GM19023 (cell line): ENCODE results near the gene ZNF503.

Experiments
- ATAC-seq: cut with Tn5 transposase; IDR thresholded peaks from one replicate; pipeline ENCODE4 v1.9.1; 2021; ENCODE audit warnings: mild to moderate bottlenecking, moderate library complexity; ENCODE audit not compliant: unreplicated experiment

The ZNF503 gene

GRCh38 chr10:75407713-75408508, 6.3 kb upstream of the ZNF503 start:
- no peak for ATAC-seq

DNA sequence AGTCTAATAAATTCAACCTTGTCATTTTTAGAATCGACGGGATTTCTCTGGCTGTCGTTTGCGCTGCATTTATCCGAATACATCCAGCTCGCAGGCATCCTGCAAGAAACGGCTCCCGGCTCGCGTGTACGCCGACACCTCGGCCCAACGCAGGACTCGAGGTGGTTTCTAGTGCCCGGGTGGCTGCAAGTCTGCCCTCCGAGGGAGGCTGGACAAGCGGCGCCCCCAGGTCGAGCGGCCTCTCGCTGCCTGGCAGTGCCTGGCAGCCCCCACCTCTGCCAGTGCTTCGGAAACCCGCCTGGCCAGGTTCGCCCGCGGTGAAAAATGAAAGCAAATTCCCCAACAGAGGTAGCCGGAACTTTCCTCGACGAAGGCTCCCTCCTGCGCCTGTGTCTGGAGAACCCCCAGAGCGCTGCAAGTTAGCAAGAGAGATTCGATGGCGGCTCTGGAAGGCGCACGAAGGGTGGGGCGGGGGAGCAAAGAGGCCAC, 5.7 kb upstream of the ZNF503 start:
- no peak for ATAC-seq

DNA sequence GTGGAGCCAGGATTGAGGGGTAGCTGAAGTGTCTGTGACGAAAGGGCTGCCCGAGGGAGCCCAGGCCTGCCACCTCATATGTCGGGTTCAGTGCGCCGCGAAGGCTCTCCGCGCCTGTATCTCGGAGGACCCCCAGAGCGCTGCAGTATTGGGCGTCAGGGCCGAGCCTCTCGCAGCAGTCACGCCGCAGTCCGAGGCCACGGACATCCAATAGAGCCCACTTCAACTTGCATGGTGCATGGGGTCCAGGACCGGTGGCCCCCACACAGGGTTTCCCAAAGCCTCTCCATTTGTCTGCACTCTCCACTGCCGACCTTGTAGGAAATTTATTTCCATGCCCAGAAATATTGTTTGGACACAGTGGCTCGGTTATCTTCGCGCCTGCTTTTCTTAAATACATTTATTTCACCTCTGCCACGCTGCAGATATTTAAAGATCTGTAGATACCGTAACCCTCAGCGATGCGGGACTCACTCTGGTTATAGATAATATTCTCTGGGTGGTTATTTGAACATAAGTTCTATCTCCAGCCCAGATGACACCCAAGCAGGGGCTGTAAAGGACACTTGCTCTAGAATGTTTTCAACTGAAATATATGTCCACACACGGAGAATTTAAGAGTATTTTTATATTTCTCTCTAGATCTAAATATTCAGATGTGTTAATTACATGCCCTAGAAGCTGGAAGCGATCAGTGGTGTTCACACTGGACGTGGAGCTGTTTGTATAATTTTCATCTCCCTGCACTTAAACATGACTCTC, 5.1 kb upstream of the ZNF503 start:
- no peak for ATAC-seq

DNA sequence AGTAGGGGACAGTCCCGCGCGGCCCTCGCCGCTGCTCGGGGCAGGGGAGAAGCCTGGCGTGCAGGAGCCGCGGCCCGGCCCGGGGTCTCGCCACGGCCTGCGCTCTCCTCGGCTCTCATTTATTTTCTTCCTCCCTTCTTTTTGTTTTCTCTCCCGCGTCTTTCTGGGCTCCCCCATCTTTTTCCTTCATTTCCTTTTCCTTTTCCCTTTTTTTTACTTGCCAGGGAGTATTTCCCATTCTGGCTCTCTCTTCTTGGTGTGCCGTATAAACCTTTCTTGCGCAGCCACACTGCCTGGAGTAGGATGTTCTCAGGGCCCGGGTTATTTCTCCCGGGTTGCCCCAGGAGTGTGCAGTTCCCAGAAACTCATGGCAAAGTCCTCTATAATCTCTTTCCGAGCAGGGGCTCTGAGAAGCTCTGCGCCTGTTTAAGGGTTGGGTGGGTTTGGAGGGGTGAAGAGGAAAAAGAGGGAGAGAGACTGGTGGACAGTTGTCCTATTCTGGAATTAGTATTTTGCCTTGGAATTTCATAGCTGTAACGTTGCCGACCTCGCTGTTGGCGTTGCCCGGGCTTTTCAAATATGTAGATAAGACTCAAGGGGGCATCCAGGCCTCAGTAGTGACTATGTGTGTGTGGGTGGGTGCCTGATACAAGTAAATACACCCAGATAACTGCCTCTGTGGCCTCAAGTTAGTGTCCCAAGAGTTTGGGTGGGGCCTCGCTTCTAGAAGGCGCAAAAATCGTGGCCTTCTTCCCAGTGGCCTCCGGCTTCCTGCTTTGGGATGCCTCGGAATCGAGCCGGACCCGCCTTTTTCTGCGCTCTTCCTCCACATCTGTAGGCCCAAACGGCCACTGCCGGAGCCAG, 4.3 kb upstream of the ZNF503 start:
- ATAC-seq, result no peak

GRCh38 chr10:75404815-75405597, 3.4 kb upstream of the ZNF503 start:
- ATAC-seq, result no peak

- ATAC-seq, result no peak
These were observed 2.6 kb upstream of the ZNF503 start for GRCh38 chr10:75403939-75404814.

GRCh38 chr10:75403144-75403938, 1.8 kb upstream of the ZNF503 start:
- ATAC-seq, result no peak

GRCh38 chr10:75402486-75403143, 1.1 kb upstream of the ZNF503 start:
- no peak for ATAC-seq

DNA sequence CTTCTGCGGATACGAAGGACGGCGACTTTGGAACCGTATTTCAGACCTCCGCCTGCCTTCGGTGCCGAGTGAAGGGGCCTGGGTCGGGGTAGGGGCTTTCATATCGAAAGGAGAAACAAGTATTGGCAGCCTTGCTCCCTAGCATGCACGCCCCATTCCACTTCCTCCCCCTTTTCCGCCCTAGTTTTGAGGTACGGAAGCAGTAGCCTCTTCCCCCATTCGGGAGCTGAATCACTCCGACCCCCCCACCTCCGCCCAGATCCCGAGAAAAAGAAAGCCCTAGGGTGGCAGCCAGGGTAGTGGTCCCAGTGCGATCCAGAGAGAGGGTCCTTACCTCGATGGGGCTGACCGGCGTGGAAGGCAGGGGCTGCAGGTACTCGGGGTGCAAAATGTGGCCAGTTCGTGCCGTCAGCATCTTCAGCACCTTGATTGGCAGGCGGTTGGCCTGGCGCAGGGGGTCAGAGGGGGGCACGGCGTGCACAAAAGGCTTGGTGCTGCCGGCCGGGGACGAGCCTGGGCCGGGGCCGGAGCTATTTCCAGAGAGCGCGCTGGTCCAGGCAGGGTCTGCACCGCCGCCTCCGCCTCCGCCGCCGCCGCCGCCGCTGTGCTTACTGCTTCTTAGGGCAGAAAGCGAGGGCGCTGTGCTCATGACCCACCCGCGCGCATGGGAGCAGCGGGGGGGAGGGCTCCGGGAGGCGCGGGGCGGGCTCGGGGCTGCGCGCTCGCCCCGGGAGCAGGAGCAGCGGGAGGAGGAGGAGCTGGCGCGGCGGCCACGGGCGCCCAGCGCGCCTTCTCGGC, 594 bp downstream of the ZNF503 start:
- ATAC-seq, result peak; percentile 11

DNA sequence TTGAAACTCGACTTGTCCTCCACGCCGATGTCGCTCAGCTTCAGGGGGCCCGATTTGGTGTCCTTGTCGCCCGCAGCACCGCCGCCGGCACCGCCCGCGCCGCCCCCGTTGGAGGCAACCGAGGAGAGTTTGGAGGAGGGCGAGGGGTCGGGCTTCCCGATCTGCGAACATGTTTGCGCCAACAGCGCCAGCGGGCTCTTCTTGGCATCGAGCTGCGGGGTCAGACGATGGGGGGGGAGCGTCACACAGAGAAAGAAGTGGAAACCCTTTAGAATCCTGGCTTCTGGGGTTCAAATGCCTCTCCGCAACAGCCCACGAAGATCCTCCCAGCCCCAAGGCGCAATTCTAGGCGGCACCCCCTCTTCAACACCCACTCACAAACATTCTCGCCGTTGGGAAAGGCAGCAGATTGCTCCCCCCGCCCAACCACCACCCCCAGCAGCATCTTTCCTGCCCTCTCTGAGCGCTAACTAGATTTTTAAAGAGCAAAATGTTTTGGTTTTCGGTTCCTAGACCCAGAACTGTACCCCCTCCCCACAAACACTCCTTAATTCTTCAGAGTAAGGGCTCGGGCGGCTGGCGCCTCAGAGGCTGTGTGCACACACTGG, 1.3 kb downstream of the ZNF503 start:
- ATAC-seq, result no peak

GRCh38 chr10:75399461-75400162, 2.0 kb downstream of the ZNF503 start:
- no peak for ATAC-seq

DNA sequence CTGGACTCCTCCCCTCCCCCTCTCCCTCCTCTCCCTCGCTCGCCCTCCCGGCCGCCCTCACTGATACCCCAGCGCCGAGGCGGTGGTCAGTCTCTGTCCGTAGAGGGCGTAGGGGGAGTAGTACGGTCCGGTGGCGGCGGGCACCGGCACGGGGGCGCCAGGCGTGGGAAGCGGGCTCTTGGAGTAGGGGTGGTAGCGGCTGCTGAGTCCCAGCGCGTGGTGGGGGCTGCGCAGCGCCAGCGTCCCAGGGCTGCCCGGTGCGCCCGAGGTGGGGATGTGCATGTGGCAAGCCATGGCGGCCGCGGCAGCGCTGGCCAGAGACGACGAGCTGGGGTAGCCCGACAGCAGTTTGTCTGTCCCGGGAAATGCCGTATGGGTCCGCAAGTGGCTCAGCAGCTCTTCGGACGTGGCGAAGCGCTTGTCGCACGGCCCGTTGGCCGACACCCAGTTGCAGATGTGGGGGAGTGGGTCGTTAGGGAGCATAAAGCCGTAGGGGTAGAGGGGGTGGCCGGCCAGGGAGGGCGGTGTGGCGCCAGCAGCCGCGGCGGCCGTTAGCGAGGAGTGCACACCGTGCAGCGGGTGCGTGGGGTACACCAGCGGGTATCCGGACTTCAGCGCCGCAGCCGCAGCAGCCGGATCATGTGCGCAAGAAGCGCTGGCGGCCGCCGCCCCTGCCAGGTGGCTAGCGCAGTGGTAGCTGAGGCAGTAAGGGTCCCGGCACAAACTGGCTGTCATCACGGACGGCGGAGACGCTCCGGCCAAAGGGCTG, 2.7 kb downstream of the ZNF503 start:
- no peak for ATAC-seq

GRCh38 chr10:75398200-75398691, 3.3 kb downstream of the ZNF503 start:
- ATAC-seq, result no peak

GRCh38 chr10:75397496-75398199, 3.9 kb downstream of the ZNF503 start:
- no peak for ATAC-seq
